ENCODE results near the gene TLE6. TPM values are rescaled to one million over a fixed set of nuclear protein-coding genes. Genes with fewer than 3 reads are reported as not detected.

The TLE6 gene
- total RNA-seq, 2 experiments from 2014 or later: 2.6 to 3.5 TPM

DNA sequence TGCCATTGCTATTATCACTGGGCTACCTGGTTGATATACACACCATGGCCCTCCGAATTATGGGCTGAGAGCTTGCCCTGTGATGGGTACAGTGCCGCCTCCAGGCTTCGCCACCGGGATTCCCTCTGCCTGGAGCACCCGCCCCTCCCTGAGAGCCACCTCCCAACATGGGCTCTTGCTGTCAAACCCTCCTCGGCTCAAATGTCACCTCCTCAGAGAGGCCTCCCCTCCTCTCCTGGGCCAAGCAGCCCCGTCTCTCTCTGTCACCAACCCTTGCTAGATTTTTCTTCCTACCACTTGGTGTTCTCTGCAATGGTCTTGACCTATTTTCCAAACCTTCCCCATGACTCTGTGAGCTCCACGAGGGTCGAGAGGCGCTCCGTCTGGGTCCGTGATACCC is 64.0 kb downstream of the TLE6 start:
- no peak overlapping the region for H3K27ac Mint-ChIP-seq
- peaks cover 12% of the 10 kb centered on the region for H3K4me1 Mint-ChIP-seq
- no peak for ATAC-seq
- H3K4me3 Mint-ChIP-seq: no peak overlapping the region
- H3K9me3 Mint-ChIP-seq (ENCODE audit: low read depth): no peaks in the 10 kb centered on the region
- POLR2A ChIA-PET: no interaction called here
- DNase-seq: no peak
- intact Hi-C loops (cut with DNase I, micrococcal nuclease): no loop called here
- no peaks in the 10 kb centered on the region for H3K36me3 Mint-ChIP-seq (ENCODE audit: low read depth)
- H3K27me3 Mint-ChIP-seq: no peaks in the 10 kb centered on the region
- CTCF ChIA-PET: no interaction called here

DNA sequence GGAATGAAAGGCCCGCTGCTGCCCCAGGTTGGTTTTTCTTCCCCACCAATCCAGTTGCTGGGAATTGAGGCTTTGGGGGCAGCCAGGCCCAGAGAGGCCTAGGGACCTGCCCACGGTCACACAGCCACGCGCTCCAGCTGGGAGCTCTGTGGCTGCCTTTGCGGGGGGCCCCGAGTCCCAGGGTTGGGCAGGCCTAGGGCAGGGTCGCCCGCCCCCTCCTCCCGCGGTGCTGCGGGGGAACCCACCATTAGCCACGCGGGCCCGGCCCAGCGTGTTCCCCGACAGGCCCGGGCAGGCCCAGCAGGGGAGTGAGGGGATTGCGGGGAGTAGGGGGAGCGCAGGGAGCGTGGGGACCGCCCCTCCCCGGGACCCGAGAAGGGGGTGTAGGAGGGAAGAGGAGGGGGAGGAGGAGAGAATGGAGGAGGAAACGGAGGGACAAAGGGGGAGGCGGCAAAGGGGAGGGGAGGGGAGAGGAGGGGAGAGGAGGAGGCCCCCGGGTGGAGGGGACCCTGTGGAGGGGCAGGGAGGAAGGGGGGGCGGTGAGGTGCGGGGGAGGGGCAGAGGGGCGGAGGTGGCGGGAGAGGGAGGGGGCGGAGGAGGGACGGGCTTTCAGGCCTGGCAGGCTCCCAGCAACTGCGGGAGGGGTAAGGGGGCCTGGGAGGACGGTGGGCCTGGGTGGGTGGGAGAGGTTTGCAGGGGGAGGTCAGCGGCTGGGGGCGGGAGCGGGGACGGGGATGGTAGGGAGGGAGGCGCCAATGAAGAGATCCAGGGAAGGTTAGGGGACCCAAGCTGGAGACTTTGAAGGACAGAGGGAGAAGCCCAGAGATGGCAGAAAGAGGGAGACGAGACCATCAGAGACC is 64.6 kb downstream of the TLE6 start:
- POLR2A ChIA-PET: no interaction called here

GRCh38 chr19:3042621-3043267 is 65.4 kb downstream of the TLE6 start:
- no peak overlapping the region for H3K4me3 Mint-ChIP-seq
- CTCF ChIA-PET: interaction anchor here (1.0 to 1.5 kb wide), 2 partner anchors 61 to 80 kb away, joined by 4 to 8 read pairs; no protein-coding TSS in a partner anchor
- intact Hi-C loops (cut with DNase I, micrococcal nuclease): no loop called here

More for the DNA sequence above, 64.6 kb downstream of the TLE6 start:
- Mint-ChIP-seq H3K27ac (no peak overlapping the region), H3K36me3 (ENCODE audit: low read depth) (no peaks in the 10 kb centered on the region), H3K4me3 (no peak overlapping the region), H3K4me1 (peaks cover 8% of the 10 kb centered on the region), H3K9me3 (ENCODE audit: low read depth) (no peaks in the 10 kb centered on the region), H3K27me3 (no peaks in the 10 kb centered on the region)
- intact Hi-C loops (cut with DNase I, micrococcal nuclease): no loop called here
- ATAC-seq: no peak
- no peak for DNase-seq
- CTCF ChIA-PET: interaction anchor here (1.0 to 1.5 kb wide), 2 partner anchors 62 to 79 kb away, joined by 4 to 8 read pairs; no protein-coding TSS in a partner anchor

More at GRCh38 chr19:3042621-3043267, 65.4 kb downstream of the TLE6 start:
- Mint-ChIP-seq H3K27me3 (no peaks in the 10 kb centered on the region), H3K36me3 (ENCODE audit: low read depth) (no peaks in the 10 kb centered on the region), H3K4me1 (peaks cover 11% of the 10 kb centered on the region), H3K9me3 (ENCODE audit: low read depth) (no peaks in the 10 kb centered on the region), H3K27ac (no peak overlapping the region)
- POLR2A ChIA-PET: interaction anchor here (0.5 kb wide), 1 partner anchor 64 kb away, joined by 3 read pairs; no protein-coding TSS in a partner anchor
- ATAC-seq (no peak), DNase-seq (no peak)

Other genes with a start within 250 kb of the TLE6 start
- gene SLC39A3, start 237.5 kb upstream of the TLE6 start, total RNA-seq: 10 to 100 TPM; 26.6 to 46.0 TPM
- gene SGTA, start 194.3 kb upstream of the TLE6 start, total RNA-seq: 10 to 100 TPM; 53.0 to 62.2 TPM
- gene THOP1, start 192.1 kb upstream of the TLE6 start, total RNA-seq: 100 to 1,000 TPM; 135 to 144 TPM
- 1 to 10 TPM; 1.9 to 2.3 TPM for gene ZNF554, start 157.7 kb upstream of the TLE6 start, total RNA-seq
- gene ZNF555, start 136.1 kb upstream of the TLE6 start, total RNA-seq: 1 to 10 TPM; 1.9 TPM
- gene ZNF556, start 110.2 kb upstream of the TLE6 start, total RNA-seq: not detected
- gene ZNF57, start 76.6 kb upstream of the TLE6 start, total RNA-seq: 1 to 10 TPM; 5.9 to 7.1 TPM
- gene ZNF77, start 32.6 kb upstream of the TLE6 start, total RNA-seq: 1 to 10 TPM; 4.3 to 4.8 TPM
- gene TLE2, start 51.7 kb downstream of the TLE6 start, total RNA-seq: 1 to 10 TPM; 4.7 to 6.3 TPM
- 100 to 1,000 TPM; 349 to 533 TPM for gene TLE5, start 84.9 kb downstream of the TLE6 start, total RNA-seq
- gene GNA11, start 116.8 kb downstream of the TLE6 start, total RNA-seq: 10 to 100 TPM in 1 of 2 experiments, 1 to 10 TPM in 1; 7.3 to 13.2 TPM
- gene GNA15, start 158.5 kb downstream of the TLE6 start, total RNA-seq: 10 to 100 TPM; 64.9 to 70.9 TPM
- gene S1PR4, start 201.2 kb downstream of the TLE6 start, total RNA-seq: 10 to 100 TPM; 29.0 to 32.2 TPM
- 10 to 100 TPM; 55.6 to 58.2 TPM for gene NCLN, start 208.4 kb downstream of the TLE6 start, total RNA-seq
- under 1 TPM; 0.18 to 0.21 TPM for gene CELF5, start 247.1 kb downstream of the TLE6 start, total RNA-seq